ENCODE data around the gene PLEKHA1. TPM values are rescaled to one million over a fixed set of nuclear protein-coding genes. Genes with fewer than 3 reads are reported as not detected.
A peak's percentile ranks its signal among the peaks of the same experiment; 100 is the strongest.

The PLEKHA1 gene
- total and polyA plus RNA-seq, 2 experiments from 2014 or later: 54.0 to 62.6 TPM

- H4K20me1 ChIP-seq (ENCODE audit: insufficient read depth, poor library complexity, severe bottlenecking): no peaks in the 10 kb centered on the region
- 69% methylated on average over 3 of the region's 3 CpGs for WGBS (ENCODE audit: low lambda C conversion rate, missing lambda C conversion rate)
Measured at GRCh38 chr10:122349758-122350369, 24.6 kb upstream of the PLEKHA1 start.

GRCh38 chr10:122350893-122351292, 23.6 kb upstream of the PLEKHA1 start:
- Histone ChIP-seq H3K27ac (peak overlapping the region; percentile 96), H3K79me2 (no peaks in the 10 kb centered on the region), H3K4me1 (ENCODE audit: insufficient read depth) (peaks cover 23% of the 10 kb centered on the region), H3K9me2 (replicated peaks; ENCODE audit: insufficient read depth) (no peaks in the 10 kb centered on the region), H3K9me3 (ENCODE audit: low read depth) (no peaks in the 10 kb centered on the region), H3K4me3 (no peak overlapping the region), H2AFZ (no peak overlapping the region), H4K20me1 (ENCODE audit: insufficient read depth, poor library complexity, severe bottlenecking) (no peaks in the 10 kb centered on the region), H3K4me2 (no peak overlapping the region), H3K36me3 (replicated peaks; ENCODE audit: insufficient read depth, low read depth) (no peaks in the 10 kb centered on the region), H3K27me3 (no peaks in the 10 kb centered on the region)
- 90% methylated on average over 12 of the region's 12 CpGs for WGBS (ENCODE audit: low lambda C conversion rate, missing lambda C conversion rate)
- peak; percentile 36 for DNase-seq (ENCODE audit: low spot score)
- no peak for TF ChIP-seq EZH2phosphoT487 (IDR thresholded peaks at IDR 0.05; ENCODE audit: low read depth, severe bottlenecking, unreplicated experiment)
- TF ChIP-seq CTCF (IDR thresholded peaks at IDR 0.05; ENCODE audit: poor library complexity): no peak
- no peak for TF ChIP-seq EZH2 (IDR thresholded peaks at IDR 0.05; ENCODE audit: borderline replicate concordance)

More at GRCh38 chr10:122349758-122350369, 24.6 kb upstream of the PLEKHA1 start:
- Histone ChIP-seq H3K9me2 (replicated peaks; ENCODE audit: insufficient read depth) (no peaks in the 10 kb centered on the region), H3K4me2 (no peak overlapping the region), H3K4me1 (ENCODE audit: insufficient read depth) (peaks cover 28% of the 10 kb centered on the region), H3K79me2 (no peaks in the 10 kb centered on the region), H3K9me3 (ENCODE audit: low read depth) (no peaks in the 10 kb centered on the region), H3K36me3 (replicated peaks; ENCODE audit: insufficient read depth, low read depth) (no peaks in the 10 kb centered on the region), H3K27ac (peak overlapping the region; percentile 96), H3K4me3 (no peak overlapping the region), H3K27me3 (no peaks in the 10 kb centered on the region), H2AFZ (no peak overlapping the region)
- peak; percentile 28 for DNase-seq (ENCODE audit: low spot score)
- TF ChIP-seq EZH2phosphoT487 (IDR thresholded peaks at IDR 0.05; ENCODE audit: low read depth, severe bottlenecking, unreplicated experiment) (no peak), EZH2 (IDR thresholded peaks at IDR 0.05; ENCODE audit: borderline replicate concordance) (no peak), CTCF (IDR thresholded peaks at IDR 0.05; ENCODE audit: poor library complexity) (no peak)

- Histone ChIP-seq H3K27me3 (no peaks in the 10 kb centered on the region), H3K4me2 (no peak overlapping the region), H4K20me1 (ENCODE audit: insufficient read depth, poor library complexity, severe bottlenecking) (no peaks in the 10 kb centered on the region), H2AFZ (no peak overlapping the region), H3K9me3 (ENCODE audit: low read depth) (no peaks in the 10 kb centered on the region), H3K79me2 (no peaks in the 10 kb centered on the region), H3K36me3 (replicated peaks; ENCODE audit: insufficient read depth, low read depth) (no peaks in the 10 kb centered on the region), H3K9me2 (replicated peaks; ENCODE audit: insufficient read depth) (no peaks in the 10 kb centered on the region), H3K27ac (no peak overlapping the region), H3K4me3 (no peak overlapping the region), H3K4me1 (ENCODE audit: insufficient read depth) (peaks cover 23% of the 10 kb centered on the region)
- WGBS (ENCODE audit: low lambda C conversion rate, missing lambda C conversion rate): 67% methylated on average over 8 of the region's 8 CpGs
- no peak for DNase-seq (ENCODE audit: low spot score)
- no peak for TF ChIP-seq EZH2 (IDR thresholded peaks at IDR 0.05; ENCODE audit: borderline replicate concordance)
- no peak for TF ChIP-seq EZH2phosphoT487 (IDR thresholded peaks at IDR 0.05; ENCODE audit: low read depth, severe bottlenecking, unreplicated experiment)
- no peak for TF ChIP-seq CTCF (IDR thresholded peaks at IDR 0.05; ENCODE audit: poor library complexity)
Measured at GRCh38 chr10:122352817-122353525, 21.5 kb upstream of the PLEKHA1 start.
